Endometrial microvascular endothelial cells (primary cell): ENCODE measurements around the gene KIAA1217. TPM values are rescaled to one million over a fixed set of nuclear protein-coding genes. Genes with fewer than 3 reads are reported as not detected.
"Not testable (repeated sequence)": the region's sequence is repeated elsewhere in the genome, so short reads cannot be mapped to it uniquely, and the experiment has no call there.

Experiments
- in situ Hi-C: cut with HindIII; loops from 2 replicates; pipeline ENCODE4 v1.10.0; 2017; ENCODE audit warnings: low sequenced_read_pairs, low pct_unique_long_range_greater_than_20kb; ENCODE audit errors: inconsistent ontology term
- total RNA-seq: library from RNA; depleted of rRNA; stranded (reverse); fragments of >200 nt; gene quantifications from one replicate; pipeline ENCODE4 v1.2.3, GENCODE V29; 2015; ENCODE audit errors: inconsistent ontology term

Gene KIAA1217
- total RNA-seq, 1 donor from 2014 or later, result 14.3 TPM

DNA sequence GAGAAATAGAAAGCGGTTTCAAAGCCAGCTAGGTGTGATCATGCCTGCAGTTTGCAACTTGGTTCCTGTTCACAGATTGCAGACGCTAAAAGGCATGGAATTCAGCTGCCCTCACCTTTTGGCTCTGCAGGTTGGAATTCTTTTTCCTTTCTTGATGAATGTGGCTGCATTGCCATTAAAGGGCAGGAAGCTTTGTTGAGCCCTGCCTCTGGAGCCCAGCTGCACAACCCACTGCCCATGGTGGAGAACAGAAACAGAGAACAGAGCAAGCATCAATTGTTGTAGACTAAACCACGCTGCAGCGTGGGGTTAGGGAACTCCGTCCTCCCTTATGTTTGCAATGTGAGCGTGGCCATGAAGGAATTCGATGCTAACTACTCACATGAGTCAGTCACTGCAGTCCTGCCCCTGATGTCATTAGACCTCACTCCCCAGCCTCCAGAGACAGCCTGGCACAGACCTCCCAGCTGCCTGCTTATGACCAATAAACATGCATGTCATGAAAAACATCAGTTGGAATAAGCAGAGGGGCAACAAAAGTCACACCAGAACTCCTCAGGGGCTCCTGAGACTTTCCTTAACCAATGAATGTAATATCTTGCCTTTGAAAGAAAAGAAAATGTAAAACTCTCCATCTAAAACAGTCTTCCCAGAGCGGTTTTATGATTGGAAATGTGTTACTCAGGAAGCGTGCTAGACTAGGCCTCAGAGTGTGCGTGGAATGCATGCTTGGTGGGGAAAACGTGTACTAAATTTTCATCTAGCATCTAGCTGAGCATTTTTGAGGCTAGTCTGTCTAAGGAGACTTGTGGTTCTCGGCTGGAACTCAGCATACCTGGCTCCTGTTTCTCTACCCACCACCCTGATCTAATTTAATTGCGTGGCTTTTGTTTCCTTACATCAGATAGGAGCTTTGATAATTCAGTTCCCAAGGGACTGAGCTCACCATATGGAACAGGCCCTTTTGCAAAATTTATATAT is 232.2 kb downstream of the KIAA1217 start:
- in situ Hi-C loops, result no loop called here

DNA sequence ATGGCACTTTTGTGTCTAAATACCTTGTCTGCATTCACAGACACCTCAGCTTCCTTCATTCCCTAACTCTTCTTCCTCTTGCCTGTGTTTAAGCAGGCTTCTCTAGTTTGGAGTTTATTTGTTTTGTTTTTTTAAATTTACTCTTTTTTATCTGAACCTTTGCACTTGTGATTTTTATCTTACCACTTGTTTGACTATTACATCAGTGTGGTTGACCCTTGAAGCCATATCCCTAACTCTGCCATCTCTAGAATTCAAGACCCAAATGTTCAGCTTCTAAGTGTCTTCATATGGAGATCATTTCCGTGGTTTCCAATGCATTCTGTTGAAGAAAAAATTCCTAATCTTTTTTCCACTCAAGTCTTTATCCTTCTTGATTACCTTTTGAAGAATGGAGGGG is 233.3 kb downstream of the KIAA1217 start:
- in situ Hi-C loops, result no loop called here

DNA sequence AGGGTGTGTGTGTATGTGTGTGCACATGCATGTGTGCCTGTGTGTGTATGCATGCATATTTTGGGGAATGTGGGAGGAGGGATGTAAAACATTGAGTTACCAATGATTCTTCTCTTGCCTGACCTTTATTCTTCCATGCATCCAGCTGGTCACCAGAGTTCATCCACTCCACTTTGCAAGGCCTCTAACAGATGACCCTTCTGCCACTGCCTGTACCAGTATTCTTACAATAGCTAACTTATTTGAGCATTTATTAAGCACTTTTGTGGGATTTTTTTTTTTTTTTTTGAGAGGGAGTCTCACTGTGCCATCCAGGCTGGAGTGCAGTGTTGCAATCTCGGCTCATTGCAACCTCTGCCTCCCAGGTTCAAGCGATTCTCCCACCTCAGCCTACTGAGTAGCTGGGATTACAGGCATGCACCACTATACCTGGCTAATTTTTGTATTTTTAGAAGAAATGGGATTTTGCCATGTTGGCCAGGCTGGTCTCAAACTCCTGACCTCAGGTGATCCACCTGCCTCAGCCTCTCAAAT is 233.8 kb downstream of the KIAA1217 start:
- in situ Hi-C loops, result not testable (repeated sequence)

DNA sequence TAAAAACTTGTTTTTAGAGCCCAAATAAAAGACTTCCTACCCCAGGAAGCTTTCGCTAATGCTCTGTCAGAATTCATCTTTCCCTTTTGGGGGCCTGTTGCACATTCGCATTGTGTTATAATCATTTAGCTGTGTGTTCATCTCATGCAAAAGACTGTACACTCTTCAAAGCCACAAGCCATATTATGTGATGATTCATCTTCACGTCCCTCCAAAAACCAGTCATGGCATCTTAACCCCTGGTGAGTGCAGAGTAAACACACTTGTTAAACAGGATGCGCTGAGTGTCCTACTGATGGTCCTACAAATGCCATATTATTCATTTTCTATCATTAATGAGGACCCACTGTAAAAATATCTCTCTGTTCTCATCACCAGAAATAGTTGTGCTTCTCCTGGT is 235.4 kb downstream of the KIAA1217 start:
- in situ Hi-C loops, result no loop called here

GRCh38 chr10:24445958-24446357 is 237.0 kb downstream of the KIAA1217 start:
- in situ Hi-C loops, result not testable (repeated sequence)

GRCh38 chr10:24446739-24447138 is 237.8 kb downstream of the KIAA1217 start:
- in situ Hi-C loops, result no loop called here

- in situ Hi-C loops, result no loop called here
These were observed 239.5 kb downstream of the KIAA1217 start for GRCh38 chr10:24448351-24448999.

DNA sequence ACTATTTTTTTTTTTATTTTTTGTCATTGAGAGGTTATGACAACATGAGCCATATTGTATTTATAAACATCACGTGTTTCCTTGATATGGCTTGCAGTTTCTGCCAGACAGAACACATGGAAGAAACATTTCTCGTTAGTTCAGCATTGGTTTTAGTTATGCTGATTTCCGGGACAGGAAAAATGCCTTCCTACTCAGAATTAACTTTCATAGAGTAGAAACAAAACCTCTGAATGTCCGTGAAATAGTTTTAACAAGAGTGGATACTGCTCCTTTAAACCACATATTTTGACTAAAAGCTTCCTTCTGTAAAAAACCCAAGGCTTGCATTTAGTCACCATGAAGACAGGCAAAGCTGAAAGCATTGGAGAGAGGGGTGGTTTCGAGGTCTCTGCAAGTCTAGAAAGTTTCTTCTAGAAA is 240.4 kb downstream of the KIAA1217 start:
- in situ Hi-C loops, result no loop called here

GRCh38 chr10:24449769-24450310 is 240.9 kb downstream of the KIAA1217 start:
- in situ Hi-C loops, result no loop called here

- in situ Hi-C loops, result no loop called here
These were observed 242.4 kb downstream of the KIAA1217 start for GRCh38 chr10:24451325-24451820.

- in situ Hi-C loops, result no loop called here
These were observed 243.1 kb downstream of the KIAA1217 start for GRCh38 chr10:24452030-24452429.

DNA sequence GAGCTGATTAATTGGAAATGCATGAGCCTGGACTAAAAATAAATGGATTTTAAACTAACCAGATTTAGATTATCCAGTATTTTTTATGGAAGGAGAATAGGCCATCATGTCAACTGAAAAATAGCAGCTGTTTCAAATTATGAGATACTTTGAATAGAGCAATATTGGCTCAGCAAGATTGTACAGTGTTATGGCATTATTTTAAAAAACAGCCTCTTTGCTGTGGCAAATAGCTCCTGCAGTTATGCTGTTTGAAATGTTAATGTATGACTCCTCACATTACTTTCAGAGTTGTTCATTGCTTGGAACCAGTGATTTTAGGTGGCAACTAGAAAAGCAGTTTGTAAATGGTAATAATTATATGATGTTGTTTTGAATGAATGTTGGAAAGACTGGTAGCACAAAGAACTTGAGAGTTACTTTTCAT is 244.5 kb downstream of the KIAA1217 start:
- in situ Hi-C loops, result no loop called here

- in situ Hi-C loops, result no loop called here
These were observed 245.0 kb downstream of the KIAA1217 start for GRCh38 chr10:24453973-24454372.

- in situ Hi-C loops, result no loop called here
These were observed 246.5 kb downstream of the KIAA1217 start for GRCh38 chr10:24455447-24455846.

GRCh38 chr10:24456322-24456721 is 247.4 kb downstream of the KIAA1217 start:
- in situ Hi-C loops, result no loop called here

GRCh38 chr10:24457661-24458318 is 248.9 kb downstream of the KIAA1217 start:
- in situ Hi-C loops, result no loop called here

- in situ Hi-C loops, result no loop called here
These were observed 250.9 kb downstream of the KIAA1217 start for GRCh38 chr10:24459836-24460235.

GRCh38 chr10:24462291-24462813 is 253.4 kb downstream of the KIAA1217 start:
- in situ Hi-C loops, result no loop called here
